NT2/D1 (cell line): ENCODE measurements around the gene L3MBTL1.

Source experiments
- SUZ12 ChIP-seq: IDR thresholded peaks from 2 replicates; pipeline ENCODE4 v1.6.1; 2011; ENCODE audit not compliant: insufficient read length, insufficient read depth; ENCODE audit errors: extremely low read depth
- YY1 ChIP-seq: IDR thresholded peaks from 2 replicates; pipeline ENCODE4 v1.6.1; 2011; ENCODE audit not compliant: insufficient read length, insufficient read depth

DNA sequence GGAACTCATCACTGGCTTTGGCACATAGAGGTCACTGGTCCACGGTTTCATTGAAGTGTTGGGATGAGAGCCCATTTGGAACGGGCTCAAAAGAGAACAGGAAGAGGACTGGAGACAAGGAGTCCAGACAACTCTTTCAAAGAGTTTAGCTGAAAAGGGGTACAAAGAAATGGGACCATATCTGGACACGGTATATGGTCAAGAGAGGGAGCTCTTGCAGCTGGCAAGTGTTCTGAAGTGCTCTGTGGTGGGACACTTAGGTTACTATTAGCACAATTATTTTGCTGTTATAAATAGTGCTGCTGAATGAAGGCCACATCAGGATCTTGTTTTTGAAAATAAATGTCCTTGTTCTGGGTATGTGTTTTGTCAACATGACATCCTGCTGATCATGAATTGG is 55.9 kb downstream of the L3MBTL1 start:
- no peak for TF ChIP-seq YY1
- TF ChIP-seq SUZ12: no peak
